ENCODE results near the gene AGMAT.

Gene AGMAT, protein sequence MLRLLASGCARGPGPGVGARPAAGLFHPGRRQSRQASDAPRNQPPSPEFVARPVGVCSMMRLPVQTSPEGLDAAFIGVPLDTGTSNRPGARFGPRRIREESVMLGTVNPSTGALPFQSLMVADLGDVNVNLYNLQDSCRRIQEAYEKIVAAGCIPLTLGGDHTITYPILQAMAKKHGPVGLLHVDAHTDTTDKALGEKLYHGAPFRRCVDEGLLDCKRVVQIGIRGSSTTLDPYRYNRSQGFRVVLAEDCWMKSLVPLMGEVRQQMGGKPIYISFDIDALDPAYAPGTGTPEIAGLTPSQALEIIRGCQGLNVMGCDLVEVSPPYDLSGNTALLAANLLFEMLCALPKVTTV

DNA sequence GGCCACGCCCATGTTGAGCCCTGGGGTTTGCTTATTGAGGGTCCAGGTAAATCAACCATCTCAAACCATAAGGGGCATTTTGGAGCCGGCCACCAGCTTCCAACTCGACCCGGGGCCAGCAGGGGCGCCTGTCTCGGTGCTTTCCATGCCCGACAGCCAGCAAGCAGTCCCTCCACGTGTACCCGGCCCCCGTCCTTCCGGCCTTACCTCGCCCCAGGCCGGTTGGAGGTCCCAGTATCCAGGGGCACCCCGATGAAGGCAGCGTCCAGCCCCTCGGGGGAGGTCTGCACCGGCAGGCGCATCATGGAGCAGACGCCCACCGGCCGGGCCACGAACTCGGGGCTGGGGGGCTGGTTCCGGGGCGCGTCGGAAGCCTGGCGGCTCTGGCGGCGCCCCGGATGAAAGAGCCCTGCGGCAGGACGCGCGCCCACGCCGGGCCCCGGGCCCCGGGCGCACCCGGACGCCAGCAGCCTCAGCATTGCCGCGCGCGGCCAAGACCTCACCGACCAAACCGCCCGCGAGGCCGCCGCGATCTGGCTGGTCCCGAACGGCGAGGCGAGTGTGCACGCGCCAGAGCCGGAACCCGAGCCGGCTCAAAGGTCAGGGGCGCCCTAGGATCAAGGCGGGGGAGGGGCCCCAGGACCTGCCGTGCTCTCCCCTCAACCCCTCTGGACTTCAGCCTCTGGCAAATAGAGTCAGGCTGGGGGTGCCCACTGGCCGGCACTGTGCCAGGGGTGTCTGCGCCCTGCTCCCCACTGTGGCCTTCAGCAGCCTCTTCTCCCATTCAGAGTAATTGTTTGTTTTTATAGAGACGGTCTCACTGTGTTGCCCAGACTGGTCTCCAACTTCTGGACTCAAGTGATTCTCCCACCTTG is at the start of gene AGMAT:
TSS of gene AGMAT (minus strand) at position 563 of the 875 bp plus-strand sequence. CDS start at position 479, 84 bp downstream.
- no peak for FAIRE-seq

DNA sequence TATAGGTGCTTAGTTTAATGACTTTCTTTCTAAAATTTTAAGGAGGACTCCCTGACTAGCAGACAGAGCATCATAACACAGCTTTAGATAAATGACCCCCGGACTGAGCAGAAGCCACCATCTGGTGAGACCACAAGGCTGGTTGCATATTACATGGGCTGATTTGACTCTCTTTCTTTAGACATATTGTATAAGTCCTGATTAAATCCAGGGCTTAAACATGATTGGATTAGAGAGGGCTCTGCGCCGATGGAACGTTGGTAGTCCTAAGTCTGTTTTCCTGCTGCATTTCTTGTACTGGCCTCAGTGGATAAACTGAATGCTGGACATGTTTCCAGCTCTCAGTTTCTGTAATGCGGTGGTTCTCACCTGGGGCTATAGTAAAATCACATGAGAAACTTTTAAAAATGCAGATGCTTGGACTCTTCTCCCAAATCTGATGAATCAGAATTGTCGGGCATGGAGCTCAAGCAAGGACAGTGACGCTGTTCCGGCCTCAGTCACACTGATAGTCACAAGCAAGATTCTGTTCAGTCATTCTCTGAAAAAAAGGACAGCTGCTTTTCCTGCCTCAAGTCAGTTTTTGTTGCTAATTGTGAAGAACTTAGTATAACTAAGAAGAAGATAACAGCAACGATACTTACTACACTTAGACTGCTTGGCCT is 49.0 kb upstream of the AGMAT start:
- FAIRE-seq: no peak

DNA sequence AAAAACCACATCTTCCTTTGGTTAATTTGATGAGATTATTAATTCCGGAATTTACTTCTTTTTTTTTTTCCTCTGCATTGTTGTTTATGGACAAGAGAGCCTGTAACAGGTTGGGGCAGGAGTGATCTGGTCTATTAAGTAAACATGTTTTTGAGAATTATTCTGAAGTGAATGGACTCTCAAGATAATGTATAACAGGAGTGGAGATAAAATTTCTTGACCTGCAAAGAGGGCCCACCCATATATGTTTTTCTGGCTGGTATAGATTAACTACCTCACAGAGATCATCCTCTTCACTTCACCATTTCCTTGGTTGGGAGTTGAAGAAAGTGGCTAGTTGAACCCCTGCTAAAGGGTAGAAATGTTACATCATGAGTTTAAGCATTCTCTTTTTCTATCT is 43.2 kb upstream of the AGMAT start:
- FAIRE-seq: no peak

DNA sequence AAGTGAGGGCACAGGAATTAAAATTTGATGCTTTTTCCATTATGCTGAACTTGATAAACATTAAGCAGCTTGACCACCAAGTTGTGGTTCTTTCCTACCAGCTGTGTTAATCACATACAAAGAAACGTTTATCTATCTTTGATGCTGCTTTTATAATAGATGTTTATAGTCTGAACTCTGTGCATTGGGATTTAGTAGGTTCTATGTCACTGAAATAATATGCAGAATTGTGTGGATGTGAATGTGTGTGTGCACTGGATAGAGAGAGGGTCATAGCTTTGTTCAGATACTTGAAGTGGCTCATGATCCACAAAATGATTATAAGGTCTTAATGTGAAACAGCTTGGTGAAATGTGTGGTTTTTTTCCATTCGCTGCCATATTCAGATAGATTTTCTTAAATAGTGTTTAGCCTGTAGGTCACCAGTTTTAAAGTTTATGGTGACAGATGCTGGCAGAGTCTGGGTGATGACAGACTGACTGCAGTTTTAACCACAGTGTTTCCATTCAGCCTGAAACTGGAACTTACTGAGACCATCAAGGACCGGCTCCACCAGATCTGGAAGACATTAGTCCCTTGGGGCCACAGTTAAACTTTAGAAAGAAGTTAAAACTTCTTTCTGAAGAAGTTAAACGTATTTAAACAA is 42.6 kb upstream of the AGMAT start:
- FAIRE-seq: no peak

DNA sequence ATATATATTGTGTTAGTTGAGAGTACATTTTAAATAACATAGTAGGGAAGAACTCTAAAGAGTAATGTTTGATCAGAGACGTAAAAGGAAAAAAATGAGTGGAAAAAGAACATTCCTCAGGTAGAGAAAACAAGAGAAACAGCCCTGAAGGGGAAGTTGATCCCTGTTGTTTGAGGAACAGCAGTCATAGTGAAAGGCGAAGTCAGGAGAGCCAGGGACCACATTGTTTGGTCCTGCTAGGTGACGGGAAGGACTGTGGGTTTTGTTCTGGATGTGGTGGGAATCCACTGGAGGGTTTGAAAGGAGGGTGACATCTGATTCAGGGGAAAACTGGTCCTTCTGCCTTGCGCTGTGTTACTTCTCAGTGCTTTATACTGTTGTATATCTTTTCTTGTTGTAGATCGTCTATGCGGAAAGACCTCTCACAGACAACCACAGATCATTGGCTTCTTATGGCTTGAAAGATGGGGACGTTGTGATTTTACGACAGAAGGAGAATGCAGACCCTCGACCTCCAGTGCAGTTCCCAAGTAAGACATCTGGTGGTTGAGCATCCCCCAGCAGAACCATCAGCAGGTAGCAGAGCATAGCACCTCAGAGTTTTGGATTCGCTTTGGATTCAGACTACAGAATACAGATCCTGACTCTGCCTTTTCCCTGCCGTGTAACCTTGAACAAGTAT is 41.6 kb upstream of the AGMAT start:
- FAIRE-seq: no peak

DNA sequence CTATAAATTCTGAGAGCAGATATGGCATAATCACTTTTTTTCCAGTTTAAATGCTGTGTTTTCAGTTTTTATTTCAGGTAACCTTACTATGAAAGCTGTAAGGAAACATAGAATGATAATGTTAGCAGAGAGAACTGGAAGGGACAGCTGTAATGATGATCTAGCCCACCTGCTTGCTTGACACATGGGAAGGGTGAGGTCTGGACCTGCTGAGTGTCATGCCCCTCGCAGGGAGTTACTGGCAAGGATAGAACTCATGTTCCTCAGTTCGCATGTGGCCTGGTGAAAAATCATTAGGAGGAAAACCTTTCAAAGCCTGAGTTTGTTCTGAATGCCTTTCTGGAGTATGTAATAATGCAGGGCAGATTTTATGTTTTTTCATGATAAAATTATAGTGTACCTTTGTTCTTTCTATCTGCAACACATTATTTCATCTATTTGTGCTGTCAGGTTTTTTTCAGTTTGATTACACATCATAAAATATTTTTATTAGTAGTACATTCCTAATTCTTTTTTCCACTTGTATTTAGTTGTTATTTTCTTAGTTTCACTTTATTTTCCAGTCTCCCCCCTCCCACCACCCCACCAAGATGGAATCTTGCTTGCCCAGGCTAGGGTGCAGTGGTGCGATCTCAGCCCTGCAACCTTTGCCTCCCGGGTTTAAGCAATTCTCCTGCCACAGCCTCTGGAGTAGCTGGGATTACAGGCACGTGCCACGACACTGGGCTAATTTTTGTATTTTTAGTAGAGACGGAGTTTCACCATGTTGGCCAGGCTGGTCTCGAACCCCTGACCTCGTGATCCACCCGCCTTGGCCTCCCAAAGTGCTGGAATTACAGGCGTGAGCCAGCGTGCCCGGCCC is 40.4 kb upstream of the AGMAT start:
- peak; percentile 31 for FAIRE-seq

DNA sequence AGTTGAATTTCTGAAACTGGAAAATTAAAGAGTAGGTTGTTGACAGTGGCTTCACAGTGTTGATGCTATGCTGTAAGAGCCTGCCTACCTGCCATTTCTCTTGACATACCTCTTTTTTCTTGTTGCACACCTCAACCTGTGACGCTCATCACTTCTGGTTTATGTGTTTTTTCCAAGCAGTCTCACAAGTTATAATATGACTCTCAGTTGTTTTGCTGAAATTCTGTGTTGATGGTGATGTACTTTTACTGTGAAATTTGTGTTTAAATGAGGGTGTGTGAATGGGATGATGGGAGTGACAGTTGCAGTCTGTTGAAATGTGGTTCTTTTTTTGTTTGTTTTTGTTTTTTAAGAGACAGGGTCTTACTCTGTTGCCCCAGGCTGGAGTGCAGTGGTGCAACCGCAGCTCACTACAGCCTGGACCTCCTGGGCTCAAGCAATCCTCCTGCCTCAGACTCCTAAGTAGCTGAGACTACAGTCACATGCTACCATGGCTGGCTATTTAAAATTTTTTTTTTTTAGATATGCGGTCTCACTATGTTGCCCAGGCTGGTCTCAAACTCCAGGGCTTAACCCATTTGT is 39.4 kb upstream of the AGMAT start:
- no peak for FAIRE-seq

DNA sequence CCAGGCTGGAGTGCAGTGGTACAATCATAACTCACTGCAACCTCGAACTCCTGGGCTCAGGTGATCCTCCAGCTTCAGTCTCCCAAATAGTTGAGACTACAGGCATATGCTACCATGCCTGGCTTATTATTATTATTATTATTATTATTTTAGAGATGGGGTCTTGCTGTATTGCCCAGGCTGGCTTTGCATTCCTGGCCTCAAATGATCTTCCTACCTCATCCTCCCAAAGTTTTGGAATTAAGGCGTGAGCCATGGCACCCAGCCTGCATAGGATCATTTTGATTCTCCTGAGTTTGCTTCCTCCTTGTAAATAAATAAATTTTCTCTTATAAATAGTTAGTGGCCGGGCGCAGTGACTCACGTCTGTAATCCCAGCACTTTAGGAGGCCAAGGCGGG is 38.6 kb upstream of the AGMAT start:
- no peak for FAIRE-seq

DNA sequence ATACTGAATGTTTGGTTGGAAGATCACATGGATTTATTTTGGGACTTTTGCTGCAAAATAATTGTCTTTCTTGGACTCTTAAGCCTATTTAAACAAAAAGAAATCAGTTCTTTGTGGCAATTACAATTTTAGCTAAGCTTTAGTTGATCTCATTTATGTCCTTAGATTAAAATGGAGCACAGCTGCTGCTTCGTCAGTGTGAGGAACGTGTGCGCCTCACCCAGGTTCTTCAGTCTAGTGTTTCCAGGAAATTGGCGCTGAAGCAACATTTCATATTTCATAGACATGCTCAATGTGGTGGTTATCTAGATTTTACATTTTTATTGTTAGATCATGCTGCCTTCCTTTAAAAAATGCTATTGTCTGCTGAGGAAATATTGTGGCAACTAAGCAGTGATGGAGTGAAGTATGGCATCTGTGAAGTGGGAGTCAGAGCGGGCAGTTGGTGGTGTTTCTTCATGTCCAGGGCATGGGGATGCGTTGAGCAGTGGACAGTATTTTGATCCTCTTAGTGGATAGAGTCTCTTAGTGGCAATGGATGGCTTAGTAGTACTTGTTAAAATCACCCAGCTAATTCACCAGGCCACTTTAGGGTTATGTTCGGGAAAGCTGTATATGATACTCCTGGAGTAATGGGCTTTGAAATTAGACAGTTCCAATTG is 38.0 kb upstream of the AGMAT start:
- no peak for FAIRE-seq

DNA sequence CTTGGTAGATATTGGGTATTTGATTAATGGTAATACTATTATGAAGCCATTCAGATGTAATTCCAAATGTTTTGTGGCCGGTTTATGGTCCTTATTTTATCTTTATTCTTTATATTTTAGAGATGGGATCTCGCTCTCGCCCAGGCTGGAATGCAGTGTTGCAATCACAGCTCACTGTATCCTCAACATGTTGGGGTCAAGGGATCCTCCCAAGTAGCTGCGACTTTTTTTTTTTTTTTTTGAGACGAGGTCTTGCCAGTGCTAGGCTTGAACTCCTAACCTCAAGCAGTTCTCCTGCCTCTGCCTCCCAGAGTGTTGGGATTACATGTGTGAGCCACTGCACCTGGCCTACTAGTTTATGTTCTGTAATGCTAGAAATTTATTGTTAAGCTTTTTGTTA is 37.1 kb upstream of the AGMAT start:
- no peak for FAIRE-seq

DNA sequence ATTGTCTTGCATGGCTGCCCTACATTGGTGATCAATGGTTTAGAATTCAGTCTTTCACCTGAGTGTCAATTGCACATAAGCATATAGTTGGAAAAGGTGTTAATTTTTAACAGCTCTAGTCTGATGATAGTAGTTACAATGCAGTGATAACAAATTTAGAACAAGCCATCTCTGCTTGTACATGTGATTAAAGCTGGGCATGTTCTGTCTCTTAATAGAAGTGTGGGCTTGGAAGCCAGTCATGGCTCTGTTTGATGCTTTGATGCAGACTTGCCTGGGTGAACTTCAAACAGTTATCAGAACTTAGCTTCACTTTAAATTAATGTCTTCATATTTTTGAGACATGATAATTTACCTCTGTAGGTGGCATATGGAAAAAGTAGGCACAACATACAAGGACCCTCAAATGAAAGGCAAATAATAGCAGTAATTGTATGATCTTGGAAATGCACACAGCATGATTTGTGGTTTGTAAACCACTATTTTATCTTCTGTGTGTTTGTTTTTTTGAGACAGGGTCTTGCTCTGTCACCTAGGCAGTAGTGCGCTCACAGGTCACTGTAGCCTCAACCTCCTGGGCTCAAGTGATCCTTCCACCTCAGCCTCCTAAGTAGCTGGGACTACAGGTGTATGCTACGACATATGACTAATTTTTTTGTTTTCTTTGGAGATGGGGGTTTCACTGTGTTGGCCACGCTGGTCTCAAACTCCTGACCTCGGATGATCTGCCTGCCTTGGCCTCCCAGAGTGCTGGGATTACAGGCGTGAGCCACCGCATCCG is 36.2 kb upstream of the AGMAT start:
- FAIRE-seq: no peak

DNA sequence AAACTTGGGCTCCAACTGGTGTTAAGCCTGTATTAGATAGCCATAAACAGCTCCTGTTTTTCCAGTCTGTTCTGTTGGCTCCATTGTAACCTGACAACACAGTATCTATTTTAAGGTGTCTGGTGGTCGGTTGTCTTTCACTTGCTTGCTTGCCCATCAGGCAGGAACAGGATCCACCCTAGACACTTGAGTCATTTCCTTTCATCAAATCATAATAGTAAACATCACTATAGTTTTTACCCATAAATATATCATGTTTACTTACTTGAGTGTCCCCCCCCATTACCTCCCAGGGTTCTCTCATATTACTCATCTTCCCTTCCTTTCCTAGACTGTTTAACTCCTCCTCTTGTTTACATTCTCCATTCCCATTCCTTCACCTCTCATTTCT is 35.3 kb upstream of the AGMAT start:
- FAIRE-seq: no peak

DNA sequence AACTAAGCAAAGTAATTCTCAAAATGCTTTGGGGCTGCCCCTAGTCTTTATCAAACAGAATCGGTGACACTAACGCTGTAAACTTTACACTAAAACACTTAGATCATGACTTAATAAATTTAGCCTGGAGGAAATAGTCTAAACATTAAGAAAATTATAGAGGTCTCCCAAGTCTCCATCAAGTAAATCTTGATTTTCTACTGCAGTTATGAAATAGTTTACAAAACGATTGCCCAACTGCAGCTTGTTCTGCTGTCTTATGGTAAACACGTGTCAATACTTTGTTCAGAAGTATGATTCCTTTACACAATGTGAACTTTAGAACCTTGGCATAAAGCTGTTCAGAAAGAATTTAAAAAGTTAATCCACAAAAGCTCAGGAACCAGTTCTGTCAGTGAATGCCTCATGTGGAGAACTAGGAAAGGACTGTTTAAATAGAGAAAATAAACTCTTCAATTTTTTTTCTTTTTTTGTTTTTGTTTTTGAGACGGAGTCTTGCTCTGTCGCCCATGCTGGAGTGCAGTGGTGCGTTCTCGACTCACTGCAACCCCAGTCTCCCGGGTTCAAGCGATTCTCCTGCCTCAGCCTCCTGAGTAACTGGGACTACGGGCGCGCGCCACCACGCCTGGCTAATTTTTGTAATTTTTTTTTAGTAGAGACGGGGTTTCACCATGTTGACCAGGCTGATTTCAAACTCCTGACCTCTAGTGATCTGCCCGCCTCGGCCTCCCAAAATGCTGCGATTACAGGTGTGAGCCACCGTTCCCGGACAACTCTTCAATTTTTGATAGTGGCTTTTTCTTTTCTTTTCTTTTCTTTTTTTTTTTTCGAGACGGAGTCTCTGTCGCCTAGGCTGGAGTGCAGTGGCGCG is 34.0 kb upstream of the AGMAT start:
- peak; percentile 48 for FAIRE-seq

DNA sequence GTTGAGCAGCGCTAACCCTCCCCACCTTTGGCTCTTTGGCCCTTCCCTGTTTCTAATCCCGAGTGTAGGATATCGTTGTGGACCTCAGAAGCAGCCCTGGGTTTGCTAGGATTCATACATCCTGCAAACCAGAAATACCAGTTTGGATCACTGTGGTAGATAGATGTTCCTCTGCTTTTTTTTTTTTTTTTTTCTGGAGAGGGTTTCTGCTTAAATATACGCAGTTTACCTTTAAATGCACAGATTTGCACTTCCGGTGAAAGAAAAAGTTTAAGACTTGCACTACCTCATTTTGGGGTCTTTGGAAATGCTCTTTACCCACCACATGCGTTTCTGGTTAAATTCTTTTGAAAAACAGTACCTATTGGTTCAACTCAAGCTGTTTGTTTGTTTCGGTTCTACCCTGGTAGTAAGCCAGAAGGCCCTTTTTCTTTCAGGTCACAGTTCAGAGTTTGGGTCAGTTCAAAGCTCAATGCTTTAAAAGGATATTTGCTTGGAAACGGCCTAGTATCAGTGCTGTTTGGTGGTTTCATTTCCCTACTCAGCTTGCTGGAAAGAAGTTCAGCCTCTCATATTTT is 33.3 kb upstream of the AGMAT start:
- FAIRE-seq: no peak

DNA sequence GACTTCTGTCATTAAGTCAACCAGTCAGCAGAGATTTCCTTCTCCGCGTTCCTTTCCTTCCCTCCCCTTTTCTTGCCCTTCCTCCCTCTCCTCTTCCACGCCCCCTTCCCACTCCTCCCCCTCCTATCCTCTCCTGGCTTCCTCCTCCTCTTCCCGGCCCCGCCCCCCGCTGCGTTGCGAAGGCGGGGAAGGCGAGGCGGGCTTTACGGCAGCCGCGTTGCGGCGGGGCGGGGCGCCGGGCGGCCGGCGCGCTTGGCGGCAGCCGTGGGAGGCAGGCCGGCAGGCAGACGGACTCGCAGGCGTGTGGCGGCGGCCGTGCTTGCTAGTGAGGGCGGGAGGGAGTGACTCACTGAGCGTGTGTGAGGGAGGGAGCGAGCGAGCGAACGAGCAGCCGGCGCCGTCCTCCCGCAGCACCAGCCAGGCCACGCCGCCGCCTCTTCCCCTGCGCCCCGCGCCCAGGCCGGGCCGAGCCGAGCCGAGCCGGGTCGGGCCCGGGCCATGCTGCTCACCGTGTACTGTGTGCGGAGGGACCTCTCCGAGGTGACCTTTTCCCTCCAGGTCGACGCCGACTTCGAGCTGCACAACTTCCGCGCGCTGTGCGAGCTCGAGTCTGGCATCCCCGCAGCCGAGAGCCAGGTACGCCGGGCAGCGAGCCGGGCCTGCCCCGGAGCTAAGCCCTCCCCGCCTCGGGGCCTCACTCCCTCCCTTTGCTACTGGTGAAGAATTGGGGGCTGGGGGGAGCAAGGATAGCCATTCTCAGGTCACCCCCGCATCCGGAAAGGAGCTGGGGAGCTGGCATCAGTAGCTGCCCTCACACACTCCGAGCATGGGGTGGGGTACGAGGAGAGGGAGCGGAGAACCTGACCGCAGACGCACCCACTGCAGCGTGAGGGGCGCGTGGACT is 32.6 kb upstream of the AGMAT start, which contains the start of gene DDI2:
TSS of gene DDI2 (plus strand) at position 286 of the 904 bp plus-strand sequence. CDS start at position 499, 213 bp downstream.
- no peak for FAIRE-seq

DNA sequence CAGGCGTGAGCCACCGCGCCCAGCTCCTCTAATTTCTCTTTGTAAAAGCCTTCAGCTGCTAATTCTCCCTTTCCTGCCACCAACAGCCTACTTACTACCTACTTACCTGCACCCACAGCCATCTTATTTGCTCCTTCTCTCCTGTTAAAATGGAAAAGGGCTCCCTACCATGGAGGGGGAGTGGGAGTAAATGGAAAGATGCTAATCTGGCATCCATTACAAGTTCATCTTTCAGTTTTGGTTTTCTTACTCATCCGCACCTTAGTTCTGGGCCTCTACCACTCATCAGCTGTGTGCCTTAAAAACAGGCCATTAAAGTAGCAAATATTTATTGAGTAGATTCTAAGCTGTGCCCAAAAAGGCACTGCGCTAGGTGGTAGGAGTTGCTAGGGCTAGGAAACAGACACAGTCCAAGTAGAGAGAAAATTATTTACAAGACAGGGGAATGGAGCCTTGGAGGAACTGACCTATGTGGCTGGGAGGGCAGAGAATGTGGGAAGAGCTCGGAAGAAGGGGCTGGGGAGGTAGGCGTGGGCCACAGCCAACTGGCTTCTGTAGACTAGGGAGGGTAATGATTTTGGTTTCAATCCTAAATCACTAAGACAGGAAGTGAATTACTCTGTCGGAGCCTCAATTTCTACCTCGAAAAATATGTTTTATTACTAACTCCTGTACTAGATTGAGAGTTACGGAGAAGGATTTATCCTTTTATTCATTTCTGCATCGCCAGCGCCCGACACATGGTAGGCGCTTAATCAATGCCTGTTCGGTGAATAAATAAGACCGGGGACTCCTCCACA is 31.7 kb upstream of the AGMAT start:
- no peak for FAIRE-seq

All from endometrium (tissue), 2 donors.